Umbilical cord (tissue), 2 donors: ENCODE data around the gene CALHM5. TPM values are rescaled to one million over a fixed set of nuclear protein-coding genes. Genes with fewer than 3 reads are reported as not detected.

Experiments used
- DNase-seq: peaks from one replicate; pipeline ENCODE4 v3.0.0-alpha.2; 2015; ENCODE audit warnings: low spot score
- total RNA-seq: library from RNA; depleted of rRNA; stranded (reverse); fragments of >200 nt; gene quantifications from one replicate; pipeline ENCODE4 v1.2.3, GENCODE V29; 2014; ENCODE audit warnings: low replicate concordance; ENCODE audit not compliant: insufficient read depth

CALHM5 gene
- total RNA-seq, 1 donor from 2014 or later, result 12.0 TPM

DNA sequence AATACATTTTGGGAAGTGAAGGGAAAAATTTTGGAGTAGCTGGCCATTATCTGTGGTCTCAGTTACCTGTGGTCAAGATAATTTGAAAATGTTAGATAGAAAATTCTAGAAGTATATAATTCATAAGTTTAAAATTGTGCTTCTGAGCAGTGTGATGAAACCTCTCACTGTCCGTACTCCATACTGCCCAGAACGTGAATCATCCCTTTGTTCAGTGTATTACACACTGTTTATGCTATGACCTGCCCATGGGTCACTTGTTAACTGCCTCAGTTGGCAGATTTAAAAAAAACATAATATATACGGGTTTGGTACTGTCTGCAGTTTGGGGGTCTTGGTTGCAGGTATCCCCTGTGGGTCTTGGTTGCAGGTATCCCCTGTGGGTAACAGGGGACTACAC is 4.1 kb upstream of the CALHM5 start:
- no peak for DNase-seq

DNA sequence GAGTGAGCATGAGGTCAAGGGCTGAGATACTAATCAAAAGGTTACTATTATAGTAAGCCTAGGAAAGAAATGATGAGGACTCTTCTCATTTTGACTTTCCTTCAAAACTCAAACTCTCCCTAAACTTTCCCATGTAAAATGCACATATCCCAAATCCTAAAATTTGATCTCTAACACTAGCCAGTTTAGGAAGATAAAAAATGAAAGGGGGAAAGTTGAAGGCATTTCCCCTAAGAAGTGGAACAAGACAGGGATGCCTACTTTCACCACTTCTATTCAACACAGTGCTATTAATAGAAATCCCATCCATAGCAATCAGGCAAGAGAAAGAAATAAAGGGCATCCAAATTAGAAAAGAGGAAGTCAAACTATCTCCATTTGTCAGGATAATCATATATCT is 2.9 kb upstream of the CALHM5 start:
- no peak for DNase-seq

DNA sequence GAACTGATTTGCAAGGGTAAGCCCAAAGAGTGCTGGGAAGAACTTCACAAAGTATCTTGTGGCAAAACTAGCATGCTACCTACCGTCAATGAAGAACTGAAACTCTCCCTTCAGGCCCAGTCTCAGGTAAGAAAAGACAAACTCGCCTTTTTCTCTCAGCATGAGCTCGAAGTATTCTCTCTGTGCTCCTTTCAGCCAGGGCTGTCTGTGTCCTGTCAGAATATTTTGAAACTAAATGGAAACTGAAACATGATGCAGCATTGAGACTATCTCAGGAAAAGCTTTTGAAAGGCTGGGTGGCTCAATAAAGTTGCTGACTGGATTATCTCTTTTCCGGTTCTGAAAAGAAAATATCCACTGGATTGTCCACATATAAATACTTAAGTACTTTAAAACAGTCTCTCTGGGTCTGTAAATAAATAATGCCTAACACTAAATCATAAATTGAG is 696 bp downstream of the CALHM5 start:
- peak; percentile 50 for DNase-seq

DNA sequence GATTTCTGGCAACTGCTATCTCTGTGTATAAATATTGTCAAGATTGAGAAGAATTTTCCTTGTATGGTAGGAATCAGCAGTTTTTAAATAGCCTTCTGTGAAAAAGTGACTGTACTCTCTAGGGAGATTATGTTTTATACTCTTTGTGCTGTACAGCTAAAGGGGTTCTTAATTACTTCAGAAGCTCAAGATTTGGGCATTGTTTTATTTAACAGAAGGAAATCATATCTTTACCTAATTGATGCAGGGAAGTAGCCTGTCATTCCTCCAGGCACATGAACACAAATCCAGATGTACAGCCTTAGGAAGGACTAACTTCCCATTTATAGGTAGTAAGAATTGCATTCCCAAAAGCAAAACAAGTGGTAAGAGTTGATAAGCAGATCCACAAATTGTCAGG is 1.3 kb downstream of the CALHM5 start:
- peak; percentile 17 for DNase-seq

DNA sequence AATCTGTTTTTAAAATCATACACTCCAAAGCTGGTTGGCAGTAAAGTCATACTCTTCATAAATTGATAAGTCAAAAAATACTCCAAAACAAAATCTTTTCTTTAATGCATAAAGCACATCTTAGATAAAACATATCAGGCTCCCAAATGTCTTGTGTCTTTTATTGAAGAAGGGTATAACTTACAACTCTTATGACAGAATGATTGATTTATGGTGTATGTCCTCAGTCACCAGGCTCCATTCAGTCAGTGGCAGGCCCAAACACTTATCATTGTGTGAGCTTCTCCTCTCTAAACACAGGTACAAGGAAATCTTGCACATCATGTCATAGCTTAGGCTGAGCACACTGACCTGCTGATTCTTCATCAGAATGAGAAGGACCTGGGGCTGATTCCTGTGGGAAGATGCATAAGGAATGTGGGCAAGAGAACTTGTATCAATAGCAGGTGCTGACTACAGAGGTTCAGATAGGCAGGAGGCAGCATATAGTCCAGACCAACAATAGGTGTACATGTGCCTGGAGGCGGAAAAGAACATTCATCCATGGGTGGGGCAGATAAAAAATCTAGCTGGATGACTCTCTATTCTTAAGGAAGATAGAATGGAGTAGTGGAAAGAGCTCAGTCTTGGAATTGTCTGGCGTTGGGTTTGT is 1.9 kb downstream of the CALHM5 start:
- no peak for DNase-seq

DNA sequence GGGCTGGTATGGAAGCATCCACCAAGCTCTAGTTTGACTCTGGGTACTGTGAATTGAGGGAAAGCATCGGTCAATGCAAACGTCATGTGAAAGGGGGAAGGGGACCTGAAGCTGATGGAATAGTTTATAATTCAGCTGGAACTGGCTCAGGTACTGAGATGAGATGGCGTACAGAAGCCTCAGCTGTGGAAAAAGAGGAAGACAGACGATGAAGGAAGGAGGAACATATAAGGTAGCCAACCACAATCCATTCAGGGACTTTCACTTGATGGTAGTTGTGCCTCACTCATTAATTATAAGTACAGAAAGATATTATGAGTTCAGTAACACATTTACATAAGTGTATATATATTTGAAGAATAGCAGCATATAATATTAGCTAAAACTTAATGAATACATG is 2.7 kb downstream of the CALHM5 start:
- no peak for DNase-seq

DNA sequence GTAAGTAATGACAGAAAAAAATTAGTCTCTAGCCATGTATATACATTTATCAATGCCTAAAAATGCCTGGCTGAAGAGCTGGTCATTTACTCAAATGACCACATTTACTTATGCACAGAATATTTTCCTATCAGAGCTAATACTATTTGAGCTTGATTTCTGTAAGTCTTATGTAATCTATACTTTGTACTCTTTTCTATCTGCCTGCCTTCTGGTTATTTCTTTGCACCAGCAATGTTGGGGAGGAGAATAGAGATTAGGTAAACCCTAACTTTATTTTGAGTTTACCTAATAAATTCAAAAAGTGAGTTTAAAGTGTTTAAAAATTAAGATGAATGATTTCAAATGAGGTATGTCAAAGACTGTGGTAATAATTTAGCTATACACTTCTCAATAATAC is 3.7 kb downstream of the CALHM5 start:
- no peak for DNase-seq

DNA sequence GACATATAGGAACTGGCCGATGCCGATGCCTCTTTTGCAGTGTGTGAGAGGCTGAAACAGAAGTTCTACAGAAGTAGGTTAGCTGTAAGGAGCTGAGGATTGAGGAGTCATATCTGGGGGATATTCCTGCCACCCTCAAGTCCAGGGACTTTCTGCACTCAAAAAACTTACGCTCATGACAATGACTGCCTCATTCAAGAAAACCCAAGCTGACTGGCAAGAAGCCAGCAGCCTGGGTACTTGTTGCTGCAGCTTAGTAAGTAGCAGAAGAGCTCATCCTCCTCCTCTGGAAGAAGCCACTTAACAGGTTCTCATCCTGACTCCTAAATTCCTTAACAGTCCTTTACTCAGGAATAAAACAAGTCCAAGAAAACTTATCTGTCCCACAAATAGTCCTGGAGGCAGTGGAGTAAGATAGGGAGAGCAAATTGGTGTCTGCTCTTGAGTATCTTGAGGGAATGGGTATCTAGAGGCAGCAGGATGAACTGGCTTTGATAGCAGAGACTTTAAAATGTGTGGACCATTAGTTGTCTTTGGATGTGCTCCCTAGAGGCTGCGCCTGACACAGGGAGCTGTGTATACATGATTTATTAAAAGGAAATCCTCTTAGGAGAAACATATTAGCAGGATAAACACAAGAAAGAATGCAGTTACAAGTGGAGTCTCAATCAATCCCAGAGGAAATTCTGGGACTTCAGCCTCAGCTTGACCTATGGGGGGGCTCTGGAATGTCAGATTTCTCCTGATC is 7.4 kb downstream of the CALHM5 start:
- no peak for DNase-seq

DNA sequence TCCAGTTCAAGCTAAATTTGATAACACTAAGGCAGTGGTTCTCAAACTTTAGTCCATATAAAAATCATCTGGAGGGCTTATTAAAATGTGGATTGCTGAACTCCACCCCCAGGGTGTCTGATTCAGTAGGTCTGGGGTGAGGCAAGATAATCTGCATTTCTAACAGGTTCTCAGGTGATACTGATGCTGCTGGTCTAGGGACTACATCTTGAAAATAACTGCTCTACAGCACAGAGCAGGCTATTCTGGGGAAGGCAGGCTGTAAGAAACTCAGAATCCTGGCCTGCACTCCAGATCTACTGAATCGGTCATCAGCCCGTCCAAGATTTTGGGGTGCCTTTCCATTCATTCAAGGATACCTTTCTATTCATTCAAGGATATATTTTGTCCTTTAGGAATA is 11.5 kb downstream of the CALHM5 start:
- DNase-seq, result no peak

DNA sequence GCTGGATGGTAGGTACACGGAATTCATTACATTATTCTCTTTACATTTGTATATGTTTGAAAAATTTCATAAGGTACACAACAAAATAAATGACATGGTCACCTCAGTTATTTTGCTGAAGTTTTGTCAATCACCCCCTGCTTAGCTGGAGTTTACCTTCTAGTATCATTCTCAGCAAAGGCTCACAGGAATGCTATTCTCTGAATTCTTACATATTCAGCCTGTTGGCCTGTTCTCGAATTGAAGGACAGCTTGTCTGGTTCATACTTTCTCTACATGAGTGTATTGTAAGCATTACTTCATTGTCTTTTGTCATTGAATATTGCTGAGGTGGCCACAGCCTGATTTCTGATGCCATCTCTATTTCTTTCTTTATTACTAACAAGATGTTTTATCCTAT is 12.8 kb downstream of the CALHM5 start:
- no peak for DNase-seq

DNA sequence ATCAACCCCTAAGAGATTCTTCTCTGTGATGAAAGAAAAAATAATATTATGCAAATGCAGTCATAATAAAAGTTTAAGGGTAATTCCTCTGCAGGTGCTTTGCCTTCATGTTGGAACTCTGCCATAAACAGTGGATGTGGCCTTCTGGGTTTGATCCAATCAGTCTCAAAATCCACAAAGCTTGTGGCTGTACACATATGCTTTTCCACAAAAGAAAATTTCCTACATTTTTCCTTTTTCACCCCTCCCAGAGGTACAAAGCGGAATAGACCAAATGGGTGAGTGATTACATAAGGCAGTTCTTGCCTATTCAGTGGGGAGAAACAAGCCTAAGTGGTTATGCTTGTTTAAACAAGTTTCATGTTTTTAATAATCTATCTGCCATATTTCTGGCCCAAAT is 16.7 kb downstream of the CALHM5 start:
- DNase-seq, result no peak

DNA sequence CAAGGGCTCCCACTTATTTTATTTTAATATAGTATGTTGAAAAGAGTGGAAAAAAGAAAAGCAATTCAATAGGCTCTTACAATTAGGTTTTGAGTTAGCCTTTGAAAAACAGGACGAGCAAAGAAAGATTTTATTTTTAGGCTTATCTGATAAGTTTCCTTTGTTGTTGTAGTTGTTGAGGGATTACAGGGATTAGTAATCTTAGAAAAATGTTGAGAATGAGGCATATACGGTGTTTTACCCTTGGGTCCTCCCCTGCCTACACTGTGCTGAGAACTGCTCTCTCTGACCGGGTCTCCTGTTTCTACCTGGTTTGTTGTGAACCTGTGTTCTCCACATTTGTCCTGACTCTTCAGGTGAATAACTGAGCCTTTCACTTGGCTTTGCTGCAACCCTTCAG is 17.3 kb downstream of the CALHM5 start:
- peak; percentile 17 for DNase-seq

DNA sequence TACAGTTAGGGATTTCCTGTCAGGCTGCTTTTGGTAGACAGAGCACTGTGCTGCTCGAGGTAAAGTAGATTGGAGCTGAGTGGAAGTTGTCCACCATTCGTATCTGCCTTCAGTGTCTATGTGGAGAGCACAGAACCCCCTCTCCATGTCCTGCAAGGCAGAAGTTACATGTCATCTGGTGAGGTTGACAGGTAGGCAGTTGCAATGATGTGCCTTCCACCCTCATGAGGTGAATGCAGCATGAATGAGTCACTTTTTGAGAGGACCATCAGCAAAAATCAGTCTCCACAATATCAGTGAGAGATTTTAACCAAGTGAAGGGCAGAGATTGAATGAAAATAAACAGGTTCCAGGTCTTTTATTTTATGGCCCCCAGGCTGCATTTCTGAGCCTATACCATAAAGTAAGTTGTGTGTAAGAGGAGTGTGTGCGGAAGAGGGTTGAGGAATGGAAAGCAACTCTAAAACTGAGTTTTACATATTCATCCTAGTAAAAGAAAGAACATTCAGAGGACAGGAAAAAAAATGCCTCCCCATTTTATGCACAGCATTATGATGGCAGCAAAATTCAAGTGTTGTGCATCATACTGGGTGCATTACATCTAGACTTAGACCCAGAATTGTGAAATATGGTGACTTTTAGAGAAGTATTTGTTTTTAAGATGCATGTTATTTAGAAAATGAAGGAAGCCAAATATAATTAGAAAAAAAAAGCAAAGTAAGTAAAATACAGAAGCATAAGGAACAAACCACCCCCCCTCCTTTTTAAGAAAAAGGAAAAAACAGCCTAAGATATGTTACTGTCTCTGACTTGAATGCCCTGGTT is 18.2 kb downstream of the CALHM5 start:
- no peak for DNase-seq

DNA sequence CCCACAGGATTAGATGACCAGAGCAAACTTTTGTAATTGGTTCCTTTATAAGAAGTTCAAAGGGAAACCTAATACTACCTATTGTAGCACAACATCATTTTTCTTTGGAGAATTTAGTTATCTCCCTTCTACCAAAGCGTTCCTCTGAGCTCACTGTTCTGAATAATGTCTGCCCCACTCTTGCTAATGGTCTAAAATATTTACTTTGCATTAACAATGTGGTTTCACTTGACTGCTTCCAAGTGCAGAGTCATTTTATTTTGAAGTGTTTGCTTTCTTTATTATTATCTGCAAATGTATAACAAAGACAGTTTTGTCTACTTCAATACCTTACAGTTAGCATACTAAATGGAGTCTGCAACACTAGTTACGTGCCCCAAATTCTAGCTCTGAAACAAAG is 19.0 kb downstream of the CALHM5 start:
- no peak for DNase-seq

DNA sequence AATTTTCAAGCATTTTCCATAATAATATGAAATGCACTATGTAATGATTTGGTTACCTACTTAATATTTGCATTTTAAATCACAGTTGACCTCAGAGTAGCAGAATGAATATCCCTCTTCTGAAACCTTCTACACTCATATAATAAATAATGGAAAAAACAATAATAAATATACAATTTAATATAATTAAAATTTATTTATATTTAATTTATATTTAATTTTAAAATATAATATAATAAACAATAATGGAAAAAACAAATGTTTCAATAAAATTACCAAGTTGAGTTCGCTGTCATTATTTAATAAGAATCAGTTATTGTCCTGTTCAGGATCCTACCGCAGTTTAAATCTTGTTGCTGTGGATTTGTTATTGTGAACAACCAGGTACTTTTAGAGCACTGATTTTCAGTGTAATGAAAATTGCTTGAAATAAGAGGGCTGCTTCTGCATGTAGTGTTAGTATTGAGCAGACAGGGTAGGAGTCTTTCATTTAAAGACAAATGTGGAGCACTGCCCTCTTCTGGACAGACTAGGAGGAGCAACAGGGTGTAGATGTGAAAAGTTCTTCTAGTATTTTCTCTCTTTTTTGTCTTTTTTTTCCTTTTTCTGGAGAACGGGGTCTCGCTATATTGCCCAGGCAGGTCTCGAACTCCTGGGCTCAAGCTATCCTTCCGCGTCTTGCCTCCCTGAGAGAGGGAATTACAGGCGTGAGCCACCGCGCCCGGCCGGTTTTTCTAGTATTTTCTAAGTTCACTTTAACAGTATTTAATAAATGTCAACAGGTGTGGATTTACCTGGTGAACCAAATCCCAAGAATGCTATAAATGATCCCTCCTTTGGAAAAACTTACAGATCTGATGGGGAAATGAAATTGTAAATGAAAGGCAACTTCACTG is 20.5 kb downstream of the CALHM5 start:
- peak; percentile 64 for DNase-seq

DNA sequence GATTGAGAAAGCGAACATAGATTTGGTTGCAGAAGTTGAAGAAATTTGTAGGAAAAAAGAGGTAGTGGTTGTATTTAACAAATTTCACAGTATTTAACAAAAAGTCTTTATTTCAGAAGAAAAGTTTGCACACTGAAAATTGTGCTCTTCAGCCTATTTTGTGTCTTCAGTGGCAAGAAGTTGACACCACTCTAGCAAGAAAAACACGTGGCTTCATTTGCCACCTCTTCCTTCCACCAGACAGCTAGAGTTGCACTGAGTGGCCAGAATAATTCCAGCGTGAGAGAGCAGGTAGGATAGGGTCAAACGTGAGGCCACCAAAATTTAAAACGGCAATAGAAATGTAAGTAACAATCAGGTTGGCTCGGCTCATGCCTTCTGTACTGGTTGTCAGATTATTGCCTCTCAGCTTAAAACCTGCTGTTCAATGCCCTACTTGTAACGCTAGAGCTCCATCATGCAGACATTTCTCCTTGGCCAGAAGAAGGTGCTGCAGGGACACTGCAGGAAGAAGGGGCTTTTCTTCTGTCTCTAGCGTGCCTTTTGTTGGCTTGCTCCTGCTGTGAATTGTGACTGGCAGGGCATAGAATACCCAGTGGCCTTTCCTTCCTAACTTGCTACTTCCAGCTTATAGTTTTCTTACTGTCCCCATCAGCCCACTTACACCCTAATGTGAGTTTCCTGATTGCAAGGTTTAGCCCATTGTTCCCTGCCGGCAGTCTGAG is 22.0 kb downstream of the CALHM5 start:
- no peak for DNase-seq

DNA sequence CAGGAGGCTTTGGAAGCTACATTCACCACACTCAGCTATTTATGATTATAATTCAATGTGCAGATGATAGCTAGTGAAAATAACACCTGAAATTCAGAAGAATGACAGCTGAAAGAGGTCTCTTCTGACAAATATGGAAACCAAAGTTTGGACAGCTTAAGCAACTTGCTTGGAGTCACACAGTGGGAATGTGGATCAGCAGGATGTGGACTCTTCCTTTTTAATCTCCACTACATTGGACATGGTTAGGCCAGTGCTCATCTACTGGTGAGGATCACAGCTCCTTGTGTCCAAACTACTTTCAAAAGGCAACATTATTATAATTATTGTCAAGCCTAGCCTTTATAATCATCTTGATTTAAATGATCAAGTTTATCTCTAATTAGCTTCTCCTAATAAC is 23.7 kb downstream of the CALHM5 start:
- no peak for DNase-seq

DNA sequence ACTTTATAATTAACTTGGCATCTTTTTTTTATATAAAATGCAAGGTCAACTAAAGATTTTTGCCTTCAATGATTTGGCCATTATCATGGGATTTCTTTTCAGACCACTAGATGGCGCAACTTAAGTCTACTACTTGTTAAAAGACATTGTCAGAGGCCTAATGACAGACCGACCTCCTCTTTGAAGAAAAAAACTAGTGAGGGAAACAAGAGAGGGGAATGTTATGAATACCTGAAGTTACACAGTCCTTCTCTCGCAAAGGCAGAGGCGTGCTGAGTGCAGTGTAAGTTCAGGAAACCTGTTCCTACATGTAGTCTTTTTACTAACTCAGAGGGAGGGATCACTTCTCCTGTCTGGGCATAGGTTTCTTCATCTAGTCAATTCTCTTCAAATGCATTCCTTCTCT is 24.8 kb downstream of the CALHM5 start:
- DNase-seq, result peak; percentile 74

DNA sequence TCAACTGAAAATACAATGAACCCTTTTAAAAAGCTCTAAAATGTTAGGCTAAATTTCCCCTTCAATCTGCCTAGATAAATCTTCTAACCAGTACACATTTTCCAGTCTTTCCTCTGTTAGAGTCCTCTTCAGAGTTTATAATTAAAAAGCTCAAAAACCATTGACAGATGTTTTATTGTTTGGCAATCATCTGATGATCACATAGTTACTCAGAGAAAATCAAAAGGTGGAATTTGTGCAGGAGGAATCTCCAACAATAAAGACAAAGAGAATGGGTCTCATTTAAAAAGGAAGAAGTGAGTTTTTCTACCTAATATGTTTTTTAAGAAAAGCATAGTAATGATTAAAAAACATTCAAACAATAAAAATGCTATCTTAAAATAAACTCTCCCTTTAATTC is 31.0 kb downstream of the CALHM5 start:
- no peak for DNase-seq

DNA sequence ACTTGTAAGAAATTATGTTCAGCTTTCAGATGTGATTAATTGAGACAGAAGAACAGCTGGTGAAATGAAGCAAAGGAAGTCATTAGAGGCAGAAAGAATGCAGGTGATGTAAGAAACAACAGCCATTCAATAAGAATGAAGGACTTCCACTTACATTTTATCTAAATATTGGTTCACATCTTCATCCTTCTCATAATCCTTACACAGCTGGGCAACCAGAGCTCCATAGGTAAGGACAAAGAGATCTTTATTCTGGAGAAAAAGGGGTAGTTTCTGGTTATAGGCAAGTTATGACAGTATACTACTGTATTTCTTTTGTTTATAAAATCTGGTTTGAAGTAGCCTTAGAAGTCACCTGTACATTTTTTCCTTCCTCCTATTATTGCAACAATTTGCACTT is 31.7 kb downstream of the CALHM5 start:
- no peak for DNase-seq

DNA sequence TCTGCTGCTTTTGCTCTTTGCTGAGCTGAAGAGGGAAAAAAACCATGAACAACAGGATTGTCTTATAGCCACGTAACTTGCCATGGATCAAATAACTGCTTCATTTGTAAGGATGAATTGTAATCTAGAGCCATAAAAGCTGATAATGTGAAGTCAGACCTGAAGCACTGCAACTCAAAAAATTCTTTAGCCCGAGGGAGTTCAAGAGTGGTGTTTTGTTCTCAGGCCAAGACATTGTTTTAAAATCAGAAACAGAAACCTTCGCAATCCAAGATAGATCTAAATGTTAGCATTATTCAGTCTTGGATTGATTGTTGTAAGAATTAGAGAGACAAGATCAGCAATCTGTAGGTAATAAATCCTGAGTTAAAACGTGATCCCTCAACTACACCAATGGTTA is 34.2 kb downstream of the CALHM5 start, which contains the start of gene TRAPPC3L:
Gene TRAPPC3L, minus strand, starts transcription at position 34 of the 400 bp plus-strand sequence. CDS start 170 bp downstream, outside the sequence.
- no peak for DNase-seq
